Medulla oblongata (tissue), 1 donor: ENCODE measurements around the gene DNM3.
A peak's percentile ranks its signal among the peaks of the same experiment; 100 is the strongest.
"Not testable (repeated sequence)": the region's sequence is repeated elsewhere in the genome, so short reads cannot be mapped to it uniquely, and the experiment has no call there.

Experiments used
- DNase-seq: peaks from one replicate; pipeline ENCODE4 v3.0.0-alpha.2; 2015; ENCODE audit errors: extremely low spot score

The DNM3 gene

DNA sequence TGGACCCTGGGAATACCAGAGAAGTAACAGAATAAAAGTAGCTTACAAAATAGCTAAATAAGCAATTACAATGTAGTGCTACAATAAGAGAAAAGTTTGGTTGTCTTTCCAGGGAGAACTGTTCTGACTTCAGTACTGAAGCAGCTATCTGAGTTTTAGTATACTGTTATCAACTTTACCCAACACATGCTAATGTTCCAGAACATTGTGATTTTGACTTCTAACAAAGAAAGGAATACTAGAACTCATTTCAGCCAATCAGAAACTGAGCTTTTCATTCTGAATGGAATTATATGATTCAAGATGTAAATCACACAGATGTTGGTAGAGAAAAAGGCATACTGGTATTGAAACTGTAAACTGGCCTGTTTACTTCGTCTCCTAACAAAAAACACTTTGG, 579.1 kb downstream of the DNM3 start, which contains the start of gene C1orf105:
Gene C1orf105, plus strand, starts transcription at position 301 of the 400 bp plus-strand sequence. CDS start 201 bp downstream, outside the sequence.
- no peak for DNase-seq

GRCh38 chr1:172421974-172422604, 580.8 kb downstream of the DNM3 start:
- peak; percentile 64 for DNase-seq

DNA sequence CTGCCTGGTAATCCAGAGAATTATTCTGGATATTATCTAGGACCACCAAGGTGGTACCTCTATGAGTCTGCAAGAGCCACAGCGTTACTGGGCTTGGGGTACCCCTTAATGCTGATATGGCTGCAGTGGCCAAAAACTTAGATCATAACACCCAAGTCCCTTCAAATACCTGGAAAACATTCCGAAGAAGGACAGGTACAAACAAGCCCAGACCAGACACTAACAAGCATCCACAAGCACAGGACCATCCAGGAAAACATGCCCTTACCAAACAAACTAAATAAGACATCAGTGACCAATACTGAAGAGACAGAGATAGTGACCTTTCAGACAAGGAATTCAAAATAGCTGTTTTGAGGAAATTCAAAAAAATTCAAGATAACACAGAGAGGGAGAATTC, 582.0 kb downstream of the DNM3 start:
- DNase-seq, result no peak

GRCh38 chr1:172425339-172425738, 584.0 kb downstream of the DNM3 start:
- DNase-seq, result no peak

DNA sequence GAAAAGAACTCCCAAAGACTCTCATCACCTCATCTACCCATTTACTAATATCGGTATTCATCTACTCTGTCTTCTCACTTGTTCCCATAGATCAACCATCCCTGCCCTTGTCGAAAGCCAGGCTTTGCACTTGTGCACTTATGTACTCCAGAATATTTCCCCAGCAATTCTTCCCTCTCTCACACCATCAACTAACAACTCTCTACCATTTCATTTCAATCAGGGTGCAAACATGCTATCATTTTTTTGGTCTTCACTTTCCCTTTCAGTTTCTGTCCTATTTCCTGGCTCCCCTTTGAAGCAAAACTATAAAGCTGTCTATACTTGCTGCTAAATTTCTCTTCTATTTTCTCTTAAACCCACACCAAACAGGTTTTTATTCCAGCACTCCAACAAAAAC, 585.9 kb downstream of the DNM3 start:
- no peak for DNase-seq

- DNase-seq, result peak; percentile 76
Measured at GRCh38 chr1:172429331-172430127, 588.2 kb downstream of the DNM3 start.

DNA sequence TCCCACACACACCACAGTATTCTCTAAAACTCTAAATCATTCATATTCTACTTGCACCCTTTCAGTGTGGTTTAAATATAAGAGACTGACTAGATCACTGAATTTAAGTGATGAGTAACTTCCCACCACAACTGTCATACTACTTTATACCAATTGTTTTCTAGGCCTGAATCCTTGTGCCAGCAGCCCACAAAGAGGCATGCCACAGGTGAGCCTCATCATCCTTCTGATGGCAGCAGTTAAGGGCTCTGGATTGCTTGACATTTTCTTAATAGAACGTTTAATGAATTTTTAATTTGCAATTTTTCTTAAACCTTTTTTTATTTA, 588.8 kb downstream of the DNM3 start:
- DNase-seq, result no peak

DNA sequence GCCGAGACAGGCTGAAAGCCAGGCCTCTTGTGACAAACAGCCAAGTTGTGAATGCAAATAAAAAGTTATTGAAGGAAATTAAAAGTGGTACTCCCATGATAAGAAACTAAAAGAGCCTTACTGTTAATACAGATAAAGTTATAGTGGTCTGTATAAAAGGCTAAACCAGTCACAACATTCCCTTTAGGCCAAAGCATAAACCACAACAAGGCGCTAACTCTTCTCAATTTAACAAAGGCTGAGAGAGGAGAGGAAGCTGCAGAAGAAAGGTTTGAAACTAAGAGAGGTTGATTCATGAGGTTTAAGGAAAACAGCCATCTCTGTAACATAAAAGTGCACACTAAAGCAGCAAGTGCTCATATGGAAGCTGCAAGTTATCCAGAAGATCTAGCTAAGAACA, 589.9 kb downstream of the DNM3 start:
- no peak for DNase-seq

DNA sequence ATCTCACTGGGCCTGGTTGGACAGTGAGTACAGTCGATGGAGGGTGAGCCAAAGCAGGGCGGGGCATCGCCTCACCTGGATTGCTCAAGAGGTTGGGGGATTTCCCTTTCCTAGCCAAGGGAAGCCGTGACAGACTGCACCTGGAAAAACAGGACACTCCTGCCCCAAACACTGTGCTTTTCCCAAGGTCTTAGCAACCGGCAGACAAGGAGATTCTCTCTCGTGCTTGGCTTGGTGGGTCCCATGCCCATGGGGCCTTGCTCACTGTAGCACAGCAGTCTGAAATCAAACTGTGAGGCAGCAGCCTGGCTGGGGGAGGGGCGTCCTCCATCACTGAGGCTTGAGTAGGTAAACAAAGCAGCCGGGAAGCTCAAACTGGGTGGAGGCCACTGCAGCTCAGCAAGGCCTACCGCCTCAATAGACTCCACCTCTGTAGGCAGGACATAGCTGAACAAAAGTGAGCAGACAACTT, 590.5 kb downstream of the DNM3 start:
- DNase-seq, result no peak

- not testable (repeated sequence) for DNase-seq
Measured at GRCh38 chr1:172437183-172437582, 595.9 kb downstream of the DNM3 start.

DNA sequence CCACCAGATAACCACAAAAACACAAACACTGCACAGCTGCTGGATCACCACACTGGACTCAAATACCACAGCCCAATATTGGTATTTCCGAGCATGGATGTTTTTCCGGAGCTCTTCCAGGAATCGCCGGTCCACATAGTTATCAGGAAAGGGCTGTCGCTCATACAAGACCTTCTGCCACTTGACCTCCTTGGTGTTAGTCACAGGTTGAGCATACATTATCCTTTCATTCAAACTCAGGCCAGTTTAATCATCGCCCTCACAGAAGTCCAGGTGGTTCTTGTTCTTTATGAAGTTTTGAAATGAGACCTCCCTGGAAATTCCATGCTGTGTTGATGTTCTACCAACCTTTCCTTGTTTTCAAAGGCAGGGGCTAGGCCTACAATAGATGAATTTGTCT, 601.1 kb downstream of the DNM3 start:
- no peak for DNase-seq

GRCh38 chr1:172442843-172443565, 601.7 kb downstream of the DNM3 start:
- DNase-seq, result no peak

GRCh38 chr1:172443666-172444453, 602.6 kb downstream of the DNM3 start, which contains the start of gene PIGC:
Gene PIGC (minus strand): TSS chr1:172444069. CDS start chr1:172442622, 1,447 bp downstream.
- peak; percentile 92 for DNase-seq

DNA sequence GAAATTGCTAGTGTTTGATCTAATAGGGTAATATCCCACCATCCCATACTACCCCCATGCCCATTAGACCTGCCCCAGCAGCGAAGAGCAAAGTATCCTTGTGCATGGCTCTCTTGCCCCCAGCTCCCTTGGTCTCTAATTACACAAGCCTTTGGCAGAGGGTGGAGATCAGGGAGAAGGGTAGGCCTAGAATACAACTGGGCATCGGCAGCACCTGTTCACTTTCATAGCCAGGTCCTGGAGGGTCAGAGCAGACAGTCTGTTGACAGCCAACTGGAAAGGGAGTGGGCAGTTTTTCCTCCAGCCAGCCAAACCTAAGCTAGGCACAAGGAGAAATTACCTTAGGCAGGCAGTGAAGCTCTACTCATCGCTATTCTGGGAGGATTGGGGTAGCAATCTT, 605.2 kb downstream of the DNM3 start:
- no peak for DNase-seq

- no peak for DNase-seq
Measured at GRCh38 chr1:172447641-172448040, 606.3 kb downstream of the DNM3 start.

DNA sequence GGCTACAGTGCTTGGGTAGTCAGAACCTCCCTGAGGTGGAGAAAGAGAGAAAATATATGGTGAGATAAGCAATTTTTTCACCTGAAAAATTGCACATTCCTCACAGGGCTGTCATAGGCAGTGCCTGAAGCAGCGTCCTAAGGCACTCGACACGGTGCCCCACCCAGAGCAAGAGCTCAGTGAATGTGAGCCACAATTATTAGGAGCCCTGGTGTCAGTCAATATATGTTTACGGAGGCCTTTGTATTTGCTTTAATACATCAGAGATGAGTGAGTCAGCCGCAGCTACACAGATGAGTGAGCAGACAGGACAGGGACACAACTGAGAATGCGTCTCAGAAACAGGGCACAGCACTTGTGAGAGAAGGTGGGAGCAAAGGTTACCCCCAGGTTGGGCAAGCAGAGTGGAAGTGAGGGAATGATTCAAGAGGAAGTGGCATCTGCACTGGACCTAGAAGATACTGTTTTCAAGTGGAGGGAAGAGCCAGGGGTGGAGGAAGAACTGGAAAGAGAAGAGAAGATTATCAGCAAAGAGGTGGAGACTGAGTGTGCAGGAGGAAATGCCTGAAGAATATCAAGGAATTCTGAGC, 607.8 kb downstream of the DNM3 start:
- DNase-seq, result no peak

GRCh38 chr1:172449585-172450523, 608.6 kb downstream of the DNM3 start:
- DNase-seq, result peak; percentile 74

DNA sequence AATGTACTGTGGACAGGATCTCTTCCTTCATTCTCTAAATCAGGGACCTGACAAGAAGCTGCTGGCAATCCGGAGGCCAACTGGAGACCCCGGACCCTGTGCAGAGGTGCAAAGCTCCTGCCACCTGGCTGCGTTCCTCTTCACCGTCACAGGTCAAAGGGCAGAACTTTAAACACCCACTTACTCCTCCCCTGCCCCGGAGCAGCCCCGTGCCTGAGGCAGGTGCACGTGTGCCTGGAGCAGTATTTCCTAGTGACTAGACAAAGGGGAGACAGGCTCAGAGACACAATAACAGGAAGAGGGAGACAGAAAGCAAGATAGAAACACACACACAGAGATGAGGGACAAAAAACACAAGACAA, 609.2 kb downstream of the DNM3 start:
- no peak for DNase-seq

DNA sequence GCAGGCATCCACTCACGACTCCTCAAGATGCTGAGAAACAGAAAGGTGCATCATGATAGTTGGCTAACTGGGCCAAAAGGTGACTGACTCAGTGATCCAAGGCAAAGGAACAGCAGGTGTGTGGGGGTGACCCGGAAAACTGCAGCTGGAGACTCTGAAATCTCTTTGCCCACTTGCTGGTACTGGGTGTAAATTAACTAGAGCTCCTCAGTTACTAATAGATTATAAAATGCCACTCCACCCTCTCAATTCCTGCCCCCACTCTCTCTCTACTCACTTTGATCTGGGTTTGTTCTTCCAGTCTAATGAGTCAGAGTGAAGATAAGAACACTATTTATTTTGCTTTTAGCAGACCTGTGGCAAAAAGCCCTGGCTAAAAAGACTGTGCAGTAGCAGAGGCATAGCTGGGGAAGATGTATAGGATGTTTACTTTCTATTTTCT, 609.7 kb downstream of the DNM3 start:
- DNase-seq, result no peak

GRCh38 chr1:172452536-172453152, 611.3 kb downstream of the DNM3 start:
- no peak for DNase-seq
